PFSK-1 (cell line): Measurements from ENCODE around the gene PAQR5.

Source experiments
- FOXP2 ChIP-seq: optimal IDR thresholded peaks from 2 replicates; pipeline ENCODE3; 2011; ENCODE audit warnings: borderline replicate concordance, control low read depth, inconsistent platforms; ENCODE audit not compliant: insufficient read depth; ENCODE audit errors: extremely low read length, extremely low read depth
- POLR2AphosphoS5 ChIP-seq: IDR thresholded peaks from 2 replicates; pipeline ENCODE4 v1.6.1; 2012; ENCODE audit warnings: low read depth, mild to moderate bottlenecking, control low read depth, low read length, moderate library complexity
- REST ChIP-seq, 2 experiments: IDR thresholded peaks; 2 replicates each; pipeline versions ENCODE4 v1.6.1 to v1.8.0; 2011 to 2012; ENCODE audit warnings: low read depth in 2 of 2, low read length in 2 of 2, control low read depth in 1 of 2, inconsistent platforms in 1 of 2, mild to moderate bottlenecking in 1 of 2, moderate library complexity in 1 of 2; ENCODE audit not compliant: insufficient read depth in 1 of 2
- SIN3A ChIP-seq: IDR thresholded peaks from 2 replicates; pipeline ENCODE4 v1.6.1; 2012; ENCODE audit warnings: mild to moderate bottlenecking, low read length, moderate library complexity, borderline replicate concordance; ENCODE audit not compliant: insufficient read depth
- TAF1 ChIP-seq: IDR thresholded peaks from 2 replicates; pipeline ENCODE4 v1.6.1; 2012; ENCODE audit warnings: low read length, control low read depth, borderline replicate concordance; ENCODE audit not compliant: insufficient read depth

PAQR5 gene

GRCh38 chr15:69299451-69299886 is 757 bp downstream of the PAQR5 start:
- TF ChIP-seq REST (IDR thresholded peaks at IDR 0.05; ENCODE audit: insufficient read depth in 1 of 2, low read depth in 2 of 2, low read length in 2 of 2) (no peak), FOXP2 (no peak), SIN3A (no peak), POLR2AphosphoS5 (no peak), TAF1 (no peak)

GRCh38 chr15:69299943-69300588 is 1.4 kb downstream of the PAQR5 start:
- no peak for TF ChIP-seq REST (IDR thresholded peaks at IDR 0.05; ENCODE audit: insufficient read depth in 1 of 2, low read depth in 2 of 2, low read length in 2 of 2)
- no peak for TF ChIP-seq POLR2AphosphoS5
- TF ChIP-seq FOXP2 = no peak
- no peak for TF ChIP-seq SIN3A
- no peak for TF ChIP-seq TAF1

- no peak for TF ChIP-seq REST (IDR thresholded peaks at IDR 0.05; ENCODE audit: insufficient read depth in 1 of 2, low read depth in 2 of 2, low read length in 2 of 2)
- TF ChIP-seq POLR2AphosphoS5 = no peak
- no peak for TF ChIP-seq SIN3A
- TF ChIP-seq TAF1 = no peak
- no peak for TF ChIP-seq FOXP2
Measured at GRCh38 chr15:69302929-69303328, 4.2 kb downstream of the PAQR5 start.

- TF ChIP-seq TAF1 (no peak), REST (IDR thresholded peaks at IDR 0.05; ENCODE audit: insufficient read depth in 1 of 2, low read depth in 2 of 2, low read length in 2 of 2) (no peak), POLR2AphosphoS5 (no peak), FOXP2 (no peak), SIN3A (no peak)
Measured at GRCh38 chr15:69303337-69304181, 4.8 kb downstream of the PAQR5 start.
